ENCODE measurements around the gene PASD1.

Gene PASD1

DNA sequence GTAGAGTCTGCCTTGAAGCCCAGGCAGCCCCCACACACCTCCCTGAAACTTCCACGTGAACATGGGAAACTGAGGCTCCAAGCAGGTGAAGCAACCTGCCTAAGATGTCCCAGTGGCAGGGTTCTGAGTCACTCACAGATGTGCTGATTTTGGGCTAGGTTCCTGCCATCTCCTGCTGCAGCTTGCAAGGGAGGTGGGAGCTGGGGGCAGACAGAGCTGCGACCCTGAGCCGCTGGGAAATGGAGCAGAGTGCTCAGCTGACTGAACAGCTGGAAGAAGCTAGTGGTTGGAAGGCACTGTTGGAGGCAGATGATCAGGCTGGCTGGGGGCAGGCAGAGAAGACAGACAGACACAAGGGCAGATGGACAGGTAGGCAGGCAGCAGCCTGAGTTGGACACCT, 148.8 kb downstream of the PASD1 start:
- DNase-seq (ENCODE audit: low read depth) = no peak
- TF ChIP-seq, protein P1, sequence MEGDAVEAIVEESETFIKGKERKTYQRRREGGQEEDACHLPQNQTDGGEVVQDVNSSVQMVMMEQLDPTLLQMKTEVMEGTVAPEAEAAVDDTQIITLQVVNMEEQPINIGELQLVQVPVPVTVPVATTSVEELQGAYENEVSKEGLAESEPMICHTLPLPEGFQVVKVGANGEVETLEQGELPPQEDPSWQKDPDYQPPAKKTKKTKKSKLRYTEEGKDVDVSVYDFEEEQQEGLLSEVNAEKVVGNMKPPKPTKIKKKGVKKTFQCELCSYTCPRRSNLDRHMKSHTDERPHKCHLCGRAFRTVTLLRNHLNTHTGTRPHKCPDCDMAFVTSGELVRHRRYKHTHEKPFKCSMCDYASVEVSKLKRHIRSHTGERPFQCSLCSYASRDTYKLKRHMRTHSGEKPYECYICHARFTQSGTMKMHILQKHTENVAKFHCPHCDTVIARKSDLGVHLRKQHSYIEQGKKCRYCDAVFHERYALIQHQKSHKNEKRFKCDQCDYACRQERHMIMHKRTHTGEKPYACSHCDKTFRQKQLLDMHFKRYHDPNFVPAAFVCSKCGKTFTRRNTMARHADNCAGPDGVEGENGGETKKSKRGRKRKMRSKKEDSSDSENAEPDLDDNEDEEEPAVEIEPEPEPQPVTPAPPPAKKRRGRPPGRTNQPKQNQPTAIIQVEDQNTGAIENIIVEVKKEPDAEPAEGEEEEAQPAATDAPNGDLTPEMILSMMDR (IDR thresholded peaks at IDR 0.05; ENCODE audit: low read depth, low read length, missing control alignments) = no peak
- in situ Hi-C loops (cut with HindIII; ENCODE audit: low sequenced_read_pairs) = no loop called here
- no peak overlapping the region for H3K4me3 ChIP-seq (ENCODE audit: low read depth, low read length)

DNA sequence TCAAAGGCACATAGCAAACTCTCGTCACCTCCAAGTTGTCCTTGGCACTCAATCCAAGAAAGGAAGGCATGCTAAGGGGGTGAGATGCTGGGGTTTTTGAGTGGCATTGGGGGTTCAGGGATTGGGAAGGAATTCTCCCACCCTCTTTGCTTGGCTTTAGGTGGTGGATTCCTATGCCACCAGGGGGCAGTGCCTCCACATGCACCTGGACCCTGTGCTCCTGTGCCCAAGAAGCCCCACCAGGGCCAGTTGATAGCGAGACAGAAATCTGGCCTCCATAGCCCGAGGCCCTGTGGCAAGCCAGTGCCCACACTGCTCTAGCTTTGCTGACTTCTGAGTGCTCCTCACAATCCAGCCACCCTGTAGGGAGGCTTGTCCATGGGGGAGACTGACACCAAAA, 150.4 kb downstream of the PASD1 start:
- no peak overlapping the region for H3K4me3 ChIP-seq (ENCODE audit: low read depth, low read length)
- in situ Hi-C loops (cut with HindIII; ENCODE audit: low sequenced_read_pairs) = no loop called here
- TF ChIP-seq, protein P1 (IDR thresholded peaks at IDR 0.05; ENCODE audit: low read depth, low read length, missing control alignments) = peak; percentile 45
- DNase-seq (ENCODE audit: low read depth) = no peak

DNA sequence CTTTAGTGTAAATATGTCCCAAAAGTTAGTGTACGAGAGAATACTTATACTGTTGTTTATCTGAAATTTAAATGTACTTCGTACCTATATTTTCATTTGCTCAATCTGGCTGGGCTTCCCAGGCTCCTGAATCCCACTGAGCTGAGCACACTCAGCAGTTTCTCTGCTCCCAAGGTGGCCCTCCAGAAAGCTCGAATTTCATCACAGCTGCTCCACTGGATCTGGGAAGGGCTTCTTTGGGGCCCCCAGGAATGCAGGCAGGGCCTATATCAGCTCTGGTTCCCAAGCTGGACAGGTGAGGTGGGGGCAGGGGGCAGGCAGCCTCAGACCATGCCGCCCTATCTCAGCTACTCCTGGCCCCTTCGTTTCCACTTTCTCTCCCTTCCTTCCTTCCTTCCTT, 150.9 kb downstream of the PASD1 start:
- no peak for DNase-seq (ENCODE audit: low read depth)
- no peak overlapping the region for H3K4me3 ChIP-seq (ENCODE audit: low read depth, low read length)
- in situ Hi-C loops (cut with HindIII; ENCODE audit: low sequenced_read_pairs) = no loop called here
- TF ChIP-seq, protein P1 (IDR thresholded peaks at IDR 0.05; ENCODE audit: low read depth, low read length, missing control alignments) = no peak

DNA sequence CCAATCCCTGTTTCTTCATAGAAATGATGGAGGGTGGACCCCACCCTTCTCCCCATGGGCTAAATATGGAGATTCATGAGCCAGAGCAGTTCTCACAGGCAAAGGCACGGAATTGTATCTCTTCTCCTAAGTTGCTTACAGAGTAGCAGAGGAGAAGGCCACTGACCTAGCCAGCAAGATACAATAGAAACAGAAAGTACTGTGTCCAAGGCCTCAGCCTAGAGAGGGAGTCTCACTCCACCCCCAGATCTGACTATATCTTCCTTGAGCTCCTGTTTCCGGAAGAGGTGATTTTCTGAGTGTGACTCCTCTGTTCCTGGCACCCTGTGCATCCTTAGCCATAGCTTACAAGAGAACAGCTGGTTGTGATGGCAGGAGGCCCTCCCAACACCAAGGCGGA, 152.3 kb downstream of the PASD1 start, which contains the start of gene FATE1:
FATE1 (plus strand) TSS at position 284 of the 400 bp plus-strand sequence; CDS start at position 369, 85 bp downstream.
- TF ChIP-seq, protein P1 (IDR thresholded peaks at IDR 0.05; ENCODE audit: low read depth, low read length, missing control alignments) = no peak

DNA sequence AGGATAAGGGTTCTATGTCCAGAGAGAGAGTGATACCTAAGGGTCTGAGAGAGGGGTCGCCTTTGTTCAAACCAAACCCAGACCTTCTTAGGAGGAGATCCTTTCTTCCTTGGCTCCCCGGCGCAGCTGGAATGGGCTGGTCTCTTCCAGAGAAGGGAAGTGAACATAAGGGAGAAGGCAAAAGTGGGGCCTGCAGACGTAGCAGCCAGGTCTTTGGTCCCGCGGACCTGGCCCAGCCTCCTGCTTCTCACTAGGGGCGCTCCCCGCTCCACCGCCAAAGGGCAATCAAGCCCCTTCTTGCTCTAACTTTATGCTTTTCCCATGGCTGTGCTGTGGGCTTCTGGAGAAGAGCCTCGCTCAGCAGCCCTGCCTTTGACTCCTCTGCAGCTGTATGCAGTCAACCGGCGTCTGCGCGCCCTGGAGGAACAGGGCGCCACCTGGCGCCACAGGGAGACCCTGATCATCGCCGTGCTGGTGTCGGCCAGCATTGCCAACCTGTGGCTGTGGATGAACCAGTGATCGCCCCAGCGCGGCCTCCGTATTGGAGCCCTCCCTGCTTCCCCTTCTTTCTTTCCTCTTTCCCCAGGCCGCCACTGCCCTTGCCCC, 158.9 kb downstream of the PASD1 start:
- in situ Hi-C loops (cut with HindIII; ENCODE audit: low sequenced_read_pairs) = no loop called here
- TF ChIP-seq, protein P1 (IDR thresholded peaks at IDR 0.05; ENCODE audit: low read depth, low read length, missing control alignments) = peak; percentile 32
- no peak for DNase-seq (ENCODE audit: low read depth)
- no peak overlapping the region for H3K4me3 ChIP-seq (ENCODE audit: low read depth, low read length)

More for the DNA sequence above, 152.3 kb downstream of the PASD1 start, which contains the start of gene FATE1:
- DNase-seq (ENCODE audit: low read depth) = no peak
- H3K4me3 ChIP-seq (ENCODE audit: low read depth, low read length) = no peak within 1 kb of the TSS
- in situ Hi-C loops (cut with HindIII; ENCODE audit: low sequenced_read_pairs) = no loop called here

DNA sequence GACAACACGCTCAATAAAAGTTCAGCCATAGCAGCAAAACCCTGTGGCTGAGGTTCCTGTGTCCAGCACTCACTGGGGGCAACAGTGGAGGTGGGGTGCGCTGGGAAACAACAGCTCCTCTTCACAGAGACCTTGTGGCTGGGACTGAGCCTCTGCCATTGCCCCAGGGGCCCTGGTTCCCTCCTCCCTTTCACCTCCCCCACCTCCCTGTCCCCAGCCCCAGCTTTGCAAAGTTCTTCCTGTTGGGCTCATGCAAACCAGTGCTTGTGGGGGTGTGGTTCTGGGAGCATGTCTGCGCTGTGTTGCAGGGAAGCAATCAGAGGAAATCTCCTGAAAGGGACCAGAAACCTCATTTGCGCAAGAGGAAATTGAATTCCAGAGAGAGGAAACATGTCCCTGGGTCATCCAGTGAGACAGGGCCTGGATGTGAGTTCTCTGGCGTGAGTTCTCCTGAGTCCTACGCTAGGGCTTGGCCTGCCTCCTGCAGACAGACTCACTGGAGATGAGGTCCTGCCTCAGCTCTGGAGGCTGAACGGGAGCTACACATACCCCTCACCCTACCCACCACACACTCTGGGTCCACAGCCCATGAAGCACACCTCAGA, 159.8 kb downstream of the PASD1 start:
- in situ Hi-C loops (cut with HindIII; ENCODE audit: low sequenced_read_pairs) = no loop called here
- TF ChIP-seq, protein P1 (IDR thresholded peaks at IDR 0.05; ENCODE audit: low read depth, low read length, missing control alignments) = no peak
- no peak overlapping the region for H3K4me3 ChIP-seq (ENCODE audit: low read depth, low read length)
- DNase-seq (ENCODE audit: low read depth) = no peak

Data from astrocyte of the cerebellum (primary cell).